ENCODE results near the gene NTRK1. TPM values are rescaled to one million over a fixed set of nuclear protein-coding genes. Genes with fewer than 3 reads are reported as not detected.

NTRK1 gene
- total and polyA plus RNA-seq, 8 donors = 0.23 to 1.2 (median 0.92) TPM; not detected in 3

- H3K4me3 ChIP-seq = no peak overlapping the region
- H3K36me3 ChIP-seq = no peaks in the 10 kb centered on the region
- DNase-seq = no peak
- intact Hi-C loops (cut with DNase I; ENCODE audit: low total_unique reads) = no loop called here
- H3K27ac ChIP-seq = no peak overlapping the region
- H3K9me3 ChIP-seq = no peaks in the 10 kb centered on the region
- no peaks in the 10 kb centered on the region for H3K4me1 ChIP-seq
- no peak for TF ChIP-seq POLR2AphosphoS5 (IDR thresholded peaks at IDR 0.05)
- TF ChIP-seq, protein P1, sequence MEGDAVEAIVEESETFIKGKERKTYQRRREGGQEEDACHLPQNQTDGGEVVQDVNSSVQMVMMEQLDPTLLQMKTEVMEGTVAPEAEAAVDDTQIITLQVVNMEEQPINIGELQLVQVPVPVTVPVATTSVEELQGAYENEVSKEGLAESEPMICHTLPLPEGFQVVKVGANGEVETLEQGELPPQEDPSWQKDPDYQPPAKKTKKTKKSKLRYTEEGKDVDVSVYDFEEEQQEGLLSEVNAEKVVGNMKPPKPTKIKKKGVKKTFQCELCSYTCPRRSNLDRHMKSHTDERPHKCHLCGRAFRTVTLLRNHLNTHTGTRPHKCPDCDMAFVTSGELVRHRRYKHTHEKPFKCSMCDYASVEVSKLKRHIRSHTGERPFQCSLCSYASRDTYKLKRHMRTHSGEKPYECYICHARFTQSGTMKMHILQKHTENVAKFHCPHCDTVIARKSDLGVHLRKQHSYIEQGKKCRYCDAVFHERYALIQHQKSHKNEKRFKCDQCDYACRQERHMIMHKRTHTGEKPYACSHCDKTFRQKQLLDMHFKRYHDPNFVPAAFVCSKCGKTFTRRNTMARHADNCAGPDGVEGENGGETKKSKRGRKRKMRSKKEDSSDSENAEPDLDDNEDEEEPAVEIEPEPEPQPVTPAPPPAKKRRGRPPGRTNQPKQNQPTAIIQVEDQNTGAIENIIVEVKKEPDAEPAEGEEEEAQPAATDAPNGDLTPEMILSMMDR (IDR thresholded peaks at IDR 0.05) = no peak
- TF ChIP-seq POLR2A (IDR thresholded peaks at IDR 0.05) = no peak
- TF ChIP-seq EP300 (IDR thresholded peaks at IDR 0.05) = no peak
- peaks cover 0 to 99% (median 18%) of the 10 kb centered on the region in 3 donors for H3K27me3 ChIP-seq
- WGBS, 5 donors = 63 to 84% (median 71%) methylated on average over 4 of the region's 4 CpGs
Measured at GRCh38 chr1:156881663-156882062, 21.0 kb downstream of the NTRK1 start.

DNA sequence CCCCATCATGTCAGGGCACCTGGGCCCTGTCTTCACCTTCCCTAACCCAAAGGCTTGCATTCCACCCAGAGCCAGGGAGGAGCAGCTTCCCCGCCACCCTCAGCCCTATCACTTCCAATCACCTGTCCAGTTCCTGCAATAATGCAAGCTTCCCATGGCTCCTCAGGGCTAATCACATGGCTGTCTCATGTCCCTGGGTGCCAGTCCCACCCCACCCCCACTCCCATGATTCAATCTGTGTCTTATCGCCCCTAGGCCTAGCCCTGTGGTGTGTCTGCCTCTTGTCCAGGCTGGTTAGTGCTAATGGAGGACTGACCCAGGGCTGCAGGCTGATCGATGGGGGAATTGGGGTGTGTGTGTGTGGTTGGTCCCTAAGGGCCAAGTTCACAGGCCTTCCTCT lies 21.9 kb downstream of the NTRK1 start:
- H3K36me3 ChIP-seq = no peaks in the 10 kb centered on the region
- no peak for DNase-seq
- H3K9me3 ChIP-seq = no peaks in the 10 kb centered on the region
- WGBS, 5 donors = 67 to 79% (median 71%) methylated on average over 3 of the region's 3 CpGs
- intact Hi-C loops (cut with DNase I; ENCODE audit: low total_unique reads) = no loop called here
- H3K27ac ChIP-seq = no peak overlapping the region
- TF ChIP-seq POLR2A (IDR thresholded peaks at IDR 0.05) (no peak), POLR2AphosphoS5 (IDR thresholded peaks at IDR 0.05) (no peak), EP300 (IDR thresholded peaks at IDR 0.05) (no peak)
- TF ChIP-seq, protein P1 (IDR thresholded peaks at IDR 0.05) = no peak
- H3K27me3 ChIP-seq = peaks cover 0 to 99% (median 21%) of the 10 kb centered on the region in 3 donors
- H3K4me3 ChIP-seq = no peak overlapping the region
- H3K4me1 ChIP-seq = no peaks in the 10 kb centered on the region

DNA sequence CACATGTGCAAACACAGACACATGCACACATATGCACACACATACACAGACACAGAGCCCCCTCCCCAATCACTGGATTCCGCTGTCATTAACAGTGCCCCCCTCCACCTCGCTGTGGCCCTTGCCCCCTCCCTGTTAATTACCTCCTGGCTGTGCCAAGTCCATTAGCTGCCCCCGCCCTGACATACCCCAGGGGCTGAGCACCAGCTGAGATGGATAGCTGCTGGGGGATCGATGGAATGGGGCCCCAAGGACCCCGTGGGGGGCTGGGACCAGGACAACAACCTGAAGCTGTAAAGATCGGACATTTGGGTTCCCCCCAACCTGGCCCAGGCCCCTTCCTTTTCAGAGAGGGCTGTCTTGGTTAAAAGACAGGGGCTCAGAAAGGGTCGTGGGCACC lies 23.3 kb downstream of the NTRK1 start:
- TF ChIP-seq EP300 (IDR thresholded peaks at IDR 0.05) = no peak
- TF ChIP-seq, protein P1 (IDR thresholded peaks at IDR 0.05) = no peak
- no peak for TF ChIP-seq POLR2A (IDR thresholded peaks at IDR 0.05)
- TF ChIP-seq POLR2AphosphoS5 (IDR thresholded peaks at IDR 0.05) = no peak
- WGBS, 5 donors = 52 to 66% (median 57%) methylated on average over 7 of the region's 7 CpGs
- no peak overlapping the region for H3K4me3 ChIP-seq
- intact Hi-C loops (cut with DNase I; ENCODE audit: low total_unique reads) = no loop called here
- H3K9me3 ChIP-seq = no peaks in the 10 kb centered on the region
- H3K4me1 ChIP-seq = no peaks in the 10 kb centered on the region
- H3K27ac ChIP-seq = no peak overlapping the region
- peaks cover 0 to 99% (median 25%) of the 10 kb centered on the region in 3 donors for H3K27me3 ChIP-seq
- DNase-seq = no peak
- no peaks in the 10 kb centered on the region for H3K36me3 ChIP-seq

GRCh38 chr1:156884560-156885184 lies 24.0 kb downstream of the NTRK1 start:
- no peak overlapping the region for H3K4me3 ChIP-seq
- no peaks in the 10 kb centered on the region for H3K4me1 ChIP-seq
- peak in 1 of 2 donors; percentile 51 for DNase-seq
- no peak overlapping the region for H3K27ac ChIP-seq
- peaks cover 0 to 92% (median 25%) of the 10 kb centered on the region in 3 donors for H3K27me3 ChIP-seq
- WGBS, 5 donors = 54 to 71% (median 55%) methylated on average over 9 to 10 of the region's 10 CpGs
- no peak for TF ChIP-seq POLR2AphosphoS5 (IDR thresholded peaks at IDR 0.05)
- no peak for TF ChIP-seq EP300 (IDR thresholded peaks at IDR 0.05)
- TF ChIP-seq, protein P1 (IDR thresholded peaks at IDR 0.05) = no peak
- TF ChIP-seq POLR2A (IDR thresholded peaks at IDR 0.05) = no peak
- intact Hi-C loops (cut with DNase I; ENCODE audit: low total_unique reads) = no loop called here
- no peaks in the 10 kb centered on the region for H3K9me3 ChIP-seq
- no peaks in the 10 kb centered on the region for H3K36me3 ChIP-seq

Data from stomach (tissue), 9 donors.